ENCODE results near the gene SUPT16H.

The SUPT16H gene

GRCh38 chr14:21317398-21317797 is 66.4 kb downstream of the SUPT16H start:
- Histone ChIP-seq H3K27me3 (ENCODE audit: low read length) (no peaks in the 10 kb centered on the region), H3K36me3 (ENCODE audit: low read length) (no peaks in the 10 kb centered on the region), H3K9ac (ENCODE audit: low read length) (no peak overlapping the region), H4K20me1 (ENCODE audit: low read depth, low read length) (no peaks in the 10 kb centered on the region), H3K79me2 (ENCODE audit: insufficient read depth, low read length) (no peaks in the 10 kb centered on the region), H3K9me2 (replicated peaks; ENCODE audit: insufficient read depth, low read length) (no peaks in the 10 kb centered on the region), H3K4me2 (ENCODE audit: low read depth, low read length, poor library complexity, severe bottlenecking) (no peak overlapping the region), H3K4me3 (ENCODE audit: insufficient read depth, low read length, poor library complexity, severe bottlenecking) (no peak overlapping the region), H2AFZ (ENCODE audit: low read depth, low read length, severe bottlenecking) (no peak overlapping the region), H3K27ac (ENCODE audit: low read depth, low read length) (no peak overlapping the region), H3K9me3 (ENCODE audit: insufficient read depth, low read length) (no peaks in the 10 kb centered on the region), H3F3A (ENCODE audit: insufficient read depth) (no peaks in the 10 kb centered on the region)
- TF ChIP-seq CTCF (IDR thresholded peaks at IDR 0.05; ENCODE audit: insufficient read depth, low read length, poor library complexity, severe bottlenecking) (no peak), EZH2phosphoT487 (conservative IDR thresholded peaks at IDR 0.05; ENCODE audit: low read length) (no peak)

- Histone ChIP-seq H3K79me2 (ENCODE audit: insufficient read depth, low read length) (no peaks in the 10 kb centered on the region), H3K4me2 (ENCODE audit: low read depth, low read length, poor library complexity, severe bottlenecking) (no peak overlapping the region), H3K36me3 (ENCODE audit: low read length) (no peaks in the 10 kb centered on the region), H3K27ac (ENCODE audit: low read depth, low read length) (no peak overlapping the region), H3K9ac (ENCODE audit: low read length) (no peak overlapping the region), H3K9me3 (ENCODE audit: insufficient read depth, low read length) (no peaks in the 10 kb centered on the region), H3K9me2 (replicated peaks; ENCODE audit: insufficient read depth, low read length) (no peaks in the 10 kb centered on the region), H3K4me3 (ENCODE audit: insufficient read depth, low read length, poor library complexity, severe bottlenecking) (no peak overlapping the region), H3K27me3 (ENCODE audit: low read length) (no peaks in the 10 kb centered on the region; the same call in 1 of the 2 replicates), H3F3A (ENCODE audit: insufficient read depth) (peaks cover 6% of the 10 kb centered on the region; the same call in 1 of the 2 replicates), H2AFZ (ENCODE audit: low read depth, low read length, severe bottlenecking) (no peak overlapping the region), H4K20me1 (ENCODE audit: low read depth, low read length) (no peaks in the 10 kb centered on the region)
- no peak for TF ChIP-seq CTCF (IDR thresholded peaks at IDR 0.05; ENCODE audit: insufficient read depth, low read length, poor library complexity, severe bottlenecking)
- no peak for TF ChIP-seq EZH2phosphoT487 (conservative IDR thresholded peaks at IDR 0.05; ENCODE audit: low read length)
These were observed 70.3 kb downstream of the SUPT16H start for GRCh38 chr14:21313512-21313911.

- Histone ChIP-seq H3K27ac (ENCODE audit: low read depth, low read length) (no peak overlapping the region), H3K79me2 (ENCODE audit: insufficient read depth, low read length) (no peaks in the 10 kb centered on the region), H2AFZ (ENCODE audit: low read depth, low read length, severe bottlenecking) (no peak overlapping the region), H3K27me3 (ENCODE audit: low read length) (no peaks in the 10 kb centered on the region; the same call in 1 of the 2 replicates), H3K9me3 (ENCODE audit: insufficient read depth, low read length) (no peaks in the 10 kb centered on the region), H3K9ac (ENCODE audit: low read length) (no peak overlapping the region), H3F3A (ENCODE audit: insufficient read depth) (peaks cover 21% of the 10 kb centered on the region; the same call in 1 of the 2 replicates), H3K4me3 (ENCODE audit: insufficient read depth, low read length, poor library complexity, severe bottlenecking) (no peak overlapping the region), H4K20me1 (ENCODE audit: low read depth, low read length) (no peaks in the 10 kb centered on the region), H3K36me3 (ENCODE audit: low read length) (no peaks in the 10 kb centered on the region), H3K9me2 (replicated peaks; ENCODE audit: insufficient read depth, low read length) (no peaks in the 10 kb centered on the region), H3K4me2 (ENCODE audit: low read depth, low read length, poor library complexity, severe bottlenecking) (no peak overlapping the region)
- TF ChIP-seq CTCF (IDR thresholded peaks at IDR 0.05; ENCODE audit: insufficient read depth, low read length, poor library complexity, severe bottlenecking) (no peak), EZH2phosphoT487 (conservative IDR thresholded peaks at IDR 0.05; ENCODE audit: low read length) (no peak)
These were observed 72.2 kb downstream of the SUPT16H start for GRCh38 chr14:21311614-21312013.
